H9 (cell line): ENCODE results near the gene ZNF408. TPM values are rescaled to one million over a fixed set of nuclear protein-coding genes. Genes with fewer than 3 reads are reported as not detected.
A peak's percentile ranks its signal among the peaks of the same experiment; 100 is the strongest.

ENCODE experiments used
- DNase-seq: peaks from one replicate; pipeline ENCODE4 v3.0.0-alpha.2; 2017
- H2AFZ ChIP-seq: one replicate; pipeline ENCODE4 v1.6.1; 2013; ENCODE audit warnings: mild to moderate bottlenecking, low read length, control low read depth, moderate library complexity
- H2AK5ac ChIP-seq: 2 replicates; pipeline ENCODE4 v1.6.1; 2013; ENCODE audit warnings: low read length, control low read depth, mixed read lengths; ENCODE audit not compliant: insufficient read length
- H2BK120ac ChIP-seq: one replicate; pipeline ENCODE4 v1.6.1; 2013; ENCODE audit warnings: low read depth, mild to moderate bottlenecking, low read length, control low read depth, inconsistent platforms; ENCODE audit not compliant: poor library complexity, severe bottlenecking
- H2BK12ac ChIP-seq: 2 replicates; pipeline ENCODE4 v1.6.1; 2013; ENCODE audit warnings: low read length, control low read depth, mixed read lengths, low read depth; ENCODE audit not compliant: insufficient read length
- H2BK15ac ChIP-seq: 2 replicates; pipeline ENCODE4 v1.6.1; 2013; ENCODE audit warnings: low read depth, low read length, control low read depth
- H2BK20ac ChIP-seq: one replicate; pipeline ENCODE4 v1.6.1; 2013; ENCODE audit warnings: low read depth, mild to moderate bottlenecking, low read length, control low read depth, inconsistent platforms; ENCODE audit not compliant: poor library complexity, severe bottlenecking
- H2BK5ac ChIP-seq: 2 replicates; pipeline ENCODE4 v1.6.1; 2013; ENCODE audit warnings: low read length, control low read depth, mixed read lengths; ENCODE audit not compliant: insufficient read length
- H3K14ac ChIP-seq: 2 replicates; pipeline ENCODE4 v1.6.1; 2013; ENCODE audit warnings: low read length, control low read depth; ENCODE audit not compliant: insufficient read depth
- H3K18ac ChIP-seq: 2 replicates; pipeline ENCODE4 v1.6.1; 2013; ENCODE audit warnings: low read depth, mild to moderate bottlenecking, mixed read lengths, low read length, control low read depth; ENCODE audit not compliant: insufficient read length
- H3K23ac ChIP-seq: 2 replicates; pipeline ENCODE4 v1.6.1; 2013; ENCODE audit warnings: low read length, control low read depth, mixed read lengths, low read depth; ENCODE audit not compliant: insufficient read length
- H3K23me2 ChIP-seq: 2 replicates; pipeline ENCODE4 v1.6.1; 2013; ENCODE audit warnings: low read depth, mild to moderate bottlenecking, mixed read lengths, low read length, control low read depth; ENCODE audit not compliant: insufficient read length, poor library complexity, severe bottlenecking
- H3K27ac ChIP-seq: 2 replicates; pipeline ENCODE4 v1.5.1; 2013; ENCODE audit warnings: low read length, control low read depth, mixed read lengths, low read depth; ENCODE audit not compliant: insufficient read length
- H3K27me3 ChIP-seq: 2 replicates; pipeline ENCODE4 v1.6.1; 2013; ENCODE audit warnings: low read length, control low read depth, inconsistent platforms; ENCODE audit not compliant: insufficient read depth
- H3K4ac ChIP-seq: 2 replicates; pipeline ENCODE4 v1.6.1; 2013; ENCODE audit warnings: low read depth, mild to moderate bottlenecking, control low read depth, inconsistent platforms, low read length, moderate library complexity
- H3K4me1 ChIP-seq: 2 replicates; pipeline ENCODE4 v1.6.1; 2013; ENCODE audit warnings: low read length, control low read depth, inconsistent platforms; ENCODE audit not compliant: insufficient read depth
- H3K4me2 ChIP-seq: 2 replicates; pipeline ENCODE4 v1.6.1; 2013; ENCODE audit warnings: low read length, control low read depth, mixed read lengths; ENCODE audit not compliant: insufficient read length, insufficient read depth
- H3K56ac ChIP-seq: 2 replicates; pipeline ENCODE4 v1.6.1; 2013; ENCODE audit warnings: low read depth, mild to moderate bottlenecking, mixed read lengths, low read length, control low read depth; ENCODE audit not compliant: insufficient read length
- H3K79me1 ChIP-seq: 2 replicates; pipeline ENCODE4 v1.6.1; 2013; ENCODE audit warnings: low read depth, mild to moderate bottlenecking, moderate library complexity, low read length, control low read depth, inconsistent platforms; ENCODE audit not compliant: insufficient read depth, poor library complexity, severe bottlenecking
- H3K79me2 ChIP-seq: 2 replicates; pipeline ENCODE4 v1.6.1; 2013; ENCODE audit warnings: low read length, control low read depth, inconsistent platforms; ENCODE audit not compliant: insufficient read depth
- H3K9ac ChIP-seq: 2 replicates; pipeline ENCODE4 v1.6.1; 2013; ENCODE audit warnings: low read length, control low read depth, mixed read lengths; ENCODE audit not compliant: insufficient read length; ENCODE audit errors: extremely low read depth
- H3K9me3 ChIP-seq: one replicate; pipeline ENCODE4 v1.6.1; 2013; ENCODE audit warnings: low read depth, low read length, inconsistent platforms; ENCODE audit not compliant: control insufficient read depth
- H3T11ph ChIP-seq: one replicate; pipeline ENCODE4 v1.6.1; 2013; ENCODE audit warnings: mild to moderate bottlenecking, low read length, control low read depth, inconsistent platforms
- H4K20me1 ChIP-seq: one replicate; pipeline ENCODE4 v1.6.1; 2013; ENCODE audit not compliant: control insufficient read depth, insufficient read length, insufficient read depth
- H4K5ac ChIP-seq: 2 replicates; pipeline ENCODE4 v1.6.1; 2013; ENCODE audit warnings: low read depth, mild to moderate bottlenecking, mixed read lengths, low read length, control low read depth; ENCODE audit not compliant: insufficient read length
- H4K8ac ChIP-seq: replicated peaks from 2 replicates; pipeline ENCODE4 v1.6.1; 2013; ENCODE audit warnings: low read length, control low read depth, mixed read lengths, low read depth; ENCODE audit not compliant: insufficient read length
- H4K91ac ChIP-seq: 2 replicates; pipeline ENCODE4 v1.6.1; 2013; ENCODE audit warnings: low read depth, mild to moderate bottlenecking, moderate library complexity, mixed read lengths, low read length, control low read depth; ENCODE audit not compliant: insufficient read length
- H3K27ac Mint-ChIP-seq, 3 experiments: 2 replicates in 2 of 3; 3 replicates in 1 of 3; pipeline ENCODE4 v1.8.0; 2020 to 2021; ENCODE audit warnings: mixed read lengths in 3 of 3, mild to moderate bottlenecking in 1 of 3, moderate library complexity in 1 of 3
- H3K27me3 Mint-ChIP-seq: 2 replicates; pipeline ENCODE4 v1.8.0; 2021; ENCODE audit warnings: low read depth, mild to moderate bottlenecking, moderate library complexity, mixed read lengths
- H3K36me3 Mint-ChIP-seq, 3 experiments: 2 replicates in 2 of 3; 3 replicates in 1 of 3; pipeline ENCODE4 v1.8.0; 2020 to 2021; ENCODE audit warnings: low read depth in 3 of 3, mixed read lengths in 3 of 3; ENCODE audit not compliant: insufficient read depth in 1 of 3
- H3K4me1 Mint-ChIP-seq, 2 experiments: 2 replicates each; pipeline ENCODE4 v1.8.0; 2020; ENCODE audit warnings: mixed read lengths in 2 of 2
- H3K4me3 Mint-ChIP-seq, 2 experiments: 2 replicates in 1 of 2; 3 replicates in 1 of 2; pipeline ENCODE4 v1.8.0; 2020 to 2021; ENCODE audit warnings: mild to moderate bottlenecking in 2 of 2, mixed read lengths in 2 of 2, moderate library complexity in 1 of 2
- H3K9me3 Mint-ChIP-seq, 2 experiments: 2 replicates in 1 of 2; 3 replicates in 1 of 2; pipeline ENCODE4 v1.8.0; 2020; ENCODE audit warnings: mild to moderate bottlenecking in 2 of 2, mixed read lengths in 2 of 2, moderate library complexity in 1 of 2
- WGBS: extraction: QIAGEN DNeasy Blood & Tissue Kit; methylation state at CpG from one replicate; pipeline ENCODE4 v1.1.7; 2013; ENCODE audit warnings: missing lambda C conversion rate, low lambda C conversion rate, mixed read lengths; ENCODE audit not compliant: insufficient read length; ENCODE audit errors: extremely low coverage; 5-methylcytosine and 5-hydroxymethylcytosine counted together
- total RNA-seq: library from RNA; stranded (reverse); gene quantifications from 2 replicates; pipeline ENCODE4 v1.2.1, GENCODE V29; 2021
- TF ChIP-seq, protein P1 (sequence below): fragments of 200-600 bp; sonication (generic); conservative IDR thresholded peaks from 3 replicates; pipeline ENCODE4 v1.8.0; 2021; ENCODE audit warnings: antibody characterized with exemption, mild to moderate bottlenecking

ZNF408 gene
- total RNA-seq, 1 experiment from 2014 or later: 16.6 TPM

DNA sequence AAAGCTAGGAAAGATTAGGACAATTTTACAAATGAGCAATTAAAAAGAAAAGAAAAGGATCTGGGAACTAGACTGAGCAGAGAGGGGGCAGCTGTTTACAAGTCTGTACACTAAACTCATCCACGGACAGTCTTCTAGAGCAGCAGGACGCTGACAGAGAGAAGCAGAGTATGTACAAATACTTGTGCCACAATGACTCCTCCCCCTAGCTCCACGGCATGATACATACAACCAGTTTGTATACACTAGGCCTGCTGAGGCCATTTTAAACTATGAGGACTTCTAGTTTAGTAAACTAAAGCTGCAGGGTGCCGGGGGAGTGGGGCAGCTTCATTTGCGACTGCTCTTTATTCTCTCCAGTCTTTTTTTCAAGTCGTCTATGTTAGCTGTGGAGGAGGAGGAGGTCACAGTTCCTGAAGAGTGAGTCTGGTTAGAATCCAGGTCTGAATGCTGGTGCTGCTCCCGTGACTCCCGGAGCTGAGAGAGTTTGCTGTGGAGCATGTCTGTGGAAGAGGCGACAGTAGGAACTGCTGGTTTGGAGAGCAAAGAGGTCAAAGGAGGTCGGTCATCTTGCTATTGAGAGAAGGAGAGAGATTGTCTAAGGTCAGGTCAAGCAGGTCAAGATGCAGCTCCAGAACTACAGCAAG is 43.0 kb downstream of the ZNF408 start:
- no peak overlapping the region for H3K56ac ChIP-seq
- no peak overlapping the region for H4K8ac ChIP-seq
- no peak overlapping the region for H3K4me2 ChIP-seq
- H3K27me3 ChIP-seq: no peaks in the 10 kb centered on the region
- Mint-ChIP-seq H3K27me3 (no peaks in the 10 kb centered on the region), H3K4me3 (no peak overlapping the region), H3K4me1 (peaks cover 4 to 7% of the 10 kb centered on the region in 2 experiments), H3K36me3 (peaks cover 49 to 78% (median 67%) of the 10 kb centered on the region in 3 experiments; a peak in 6 of 7 replicates), H3K9me3 (no peaks in the 10 kb centered on the region), H3K27ac (peak overlapping the region in 1 of 3 experiments; percentile 48; a peak in 1 of 7 replicates)
- no peak overlapping the region for H3K4ac ChIP-seq
- WGBS: no CpG with 5 or more reads among the region's 10 CpGs
- H2AK5ac ChIP-seq: no peak overlapping the region
- no peak overlapping the region for H3K14ac ChIP-seq
- no peaks in the 10 kb centered on the region for H3K79me1 ChIP-seq
- no peak overlapping the region for H3T11ph ChIP-seq
- no peak overlapping the region for H4K5ac ChIP-seq
- no peak overlapping the region for H2BK12ac ChIP-seq
- no peaks in the 10 kb centered on the region for H3K23me2 ChIP-seq
- H2BK120ac ChIP-seq: no peak overlapping the region
- H3K9ac ChIP-seq: no peak overlapping the region
- no peak overlapping the region for H2BK5ac ChIP-seq
- H3K18ac ChIP-seq: no peak overlapping the region
- no peak overlapping the region for H3K23ac ChIP-seq
- H3K9me3 ChIP-seq: no peaks in the 10 kb centered on the region
- no peak overlapping the region for H3K27ac ChIP-seq
- DNase-seq: no peak
- TF ChIP-seq, protein P1, sequence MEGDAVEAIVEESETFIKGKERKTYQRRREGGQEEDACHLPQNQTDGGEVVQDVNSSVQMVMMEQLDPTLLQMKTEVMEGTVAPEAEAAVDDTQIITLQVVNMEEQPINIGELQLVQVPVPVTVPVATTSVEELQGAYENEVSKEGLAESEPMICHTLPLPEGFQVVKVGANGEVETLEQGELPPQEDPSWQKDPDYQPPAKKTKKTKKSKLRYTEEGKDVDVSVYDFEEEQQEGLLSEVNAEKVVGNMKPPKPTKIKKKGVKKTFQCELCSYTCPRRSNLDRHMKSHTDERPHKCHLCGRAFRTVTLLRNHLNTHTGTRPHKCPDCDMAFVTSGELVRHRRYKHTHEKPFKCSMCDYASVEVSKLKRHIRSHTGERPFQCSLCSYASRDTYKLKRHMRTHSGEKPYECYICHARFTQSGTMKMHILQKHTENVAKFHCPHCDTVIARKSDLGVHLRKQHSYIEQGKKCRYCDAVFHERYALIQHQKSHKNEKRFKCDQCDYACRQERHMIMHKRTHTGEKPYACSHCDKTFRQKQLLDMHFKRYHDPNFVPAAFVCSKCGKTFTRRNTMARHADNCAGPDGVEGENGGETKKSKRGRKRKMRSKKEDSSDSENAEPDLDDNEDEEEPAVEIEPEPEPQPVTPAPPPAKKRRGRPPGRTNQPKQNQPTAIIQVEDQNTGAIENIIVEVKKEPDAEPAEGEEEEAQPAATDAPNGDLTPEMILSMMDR: no peak
- no peak overlapping the region for H2BK20ac ChIP-seq
- H3K4me1 ChIP-seq: no peaks in the 10 kb centered on the region
- H3K79me2 ChIP-seq: no peaks in the 10 kb centered on the region
- H2AFZ ChIP-seq: no peak overlapping the region
- H4K91ac ChIP-seq: no peak overlapping the region
- H2BK15ac ChIP-seq: no peak overlapping the region
- no peaks in the 10 kb centered on the region for H4K20me1 ChIP-seq
